Right renal cortex interstitium (tissue), 3 donors: ENCODE data around the gene COX7A2L. TPM values are rescaled to one million over a fixed set of nuclear protein-coding genes. Genes with fewer than 3 reads are reported as not detected.
"Not testable (repeated sequence)": the region's sequence is repeated elsewhere in the genome, so short reads cannot be mapped to it uniquely, and the experiment has no call there.

ENCODE experiments used
- DNase-seq, 3 donors: peaks; one replicate each; pipeline ENCODE4 v3.0.0-alpha.2; 2013; ENCODE audit warnings: low read depth in 3 of 3, low spot score in 2 of 3
- polyA plus RNA-seq, 3 donors: library from polyadenylated mRNA; unstranded; fragments of 120-200 nt; gene quantifications; one replicate each; pipeline ENCODE4 v1.2.1, GENCODE V29; 2013; ENCODE audit not compliant: insufficient read length in 3 of 3

Gene COX7A2L
- polyA plus RNA-seq, result 100 to 1,000 TPM; 188 to 223 (median 190) TPM

GRCh38 chr2:42360890-42361727 lies at the start of gene COX7A2L:
Gene COX7A2L (minus strand): TSS chr2:42361217. CDS start chr2:42361161, 56 bp downstream.
- DNase-seq, result peak; percentile 94 to 99 (median 97)

DNA sequence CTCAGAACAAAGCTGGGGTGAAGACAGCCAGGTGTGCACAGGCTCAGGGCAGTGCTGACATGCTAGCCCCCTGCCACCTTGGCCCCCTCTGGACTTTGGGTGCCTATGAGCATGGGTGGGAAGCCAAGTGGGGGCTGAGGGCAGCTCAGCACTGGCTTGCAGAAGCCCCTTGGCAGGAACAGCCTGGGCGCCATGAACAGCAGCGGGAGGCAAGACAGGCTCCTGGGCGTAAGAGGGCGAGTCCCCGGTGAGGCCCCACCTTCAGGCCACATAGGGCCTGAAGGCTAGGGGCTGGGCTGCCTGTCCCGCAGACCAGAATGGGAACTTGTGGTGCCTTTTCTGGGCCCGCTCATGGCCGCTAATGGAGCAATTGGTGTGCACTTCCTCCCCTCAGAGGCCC lies 47.0 kb upstream of the COX7A2L start:
- DNase-seq, result no peak

DNA sequence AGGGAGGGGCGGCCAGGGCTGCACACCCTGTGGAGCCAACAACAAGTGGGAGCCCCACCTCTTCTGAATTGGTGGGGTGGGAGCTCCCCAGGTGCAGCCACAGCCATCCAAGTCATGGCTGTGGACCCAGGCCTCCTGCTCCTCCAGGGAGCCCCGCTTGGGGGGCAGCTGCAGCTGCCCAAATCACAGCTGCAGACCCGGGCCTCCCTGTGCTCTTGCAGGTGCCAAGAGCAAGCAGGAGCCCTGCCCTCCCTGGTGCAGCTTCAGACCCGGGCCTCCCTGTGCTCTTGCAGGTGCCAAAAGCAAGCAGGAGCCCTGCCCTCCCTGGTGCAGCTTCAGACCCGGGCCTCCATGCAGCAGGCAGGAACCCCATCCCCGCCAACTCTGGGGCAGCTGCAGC lies 46.5 kb upstream of the COX7A2L start:
- no peak for DNase-seq

- no peak for DNase-seq
Observed at GRCh38 chr2:42404676-42405075, 43.7 kb upstream of the COX7A2L start.

DNA sequence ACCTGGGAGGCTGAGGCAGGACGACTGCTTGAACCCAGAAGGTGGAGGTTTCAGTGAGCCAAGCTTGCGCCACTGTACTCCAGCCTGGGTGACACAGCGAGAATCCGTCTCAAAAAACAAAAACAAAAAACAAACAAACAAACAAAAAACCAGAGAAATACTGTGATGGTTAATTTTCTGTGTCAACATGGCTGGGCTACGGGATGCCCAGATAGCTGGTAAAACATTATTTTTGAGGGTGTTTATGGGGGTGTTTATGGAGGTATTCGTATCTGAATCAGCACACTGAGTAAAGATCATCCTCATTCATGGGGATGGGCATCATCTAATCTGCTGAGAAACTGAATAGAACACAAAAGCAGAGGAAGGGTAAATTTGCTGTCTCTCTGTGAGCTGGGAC lies 40.8 kb upstream of the COX7A2L start:
- no peak for DNase-seq

GRCh38 chr2:42398052-42398451 lies 37.0 kb upstream of the COX7A2L start:
- not testable (repeated sequence) for DNase-seq

DNA sequence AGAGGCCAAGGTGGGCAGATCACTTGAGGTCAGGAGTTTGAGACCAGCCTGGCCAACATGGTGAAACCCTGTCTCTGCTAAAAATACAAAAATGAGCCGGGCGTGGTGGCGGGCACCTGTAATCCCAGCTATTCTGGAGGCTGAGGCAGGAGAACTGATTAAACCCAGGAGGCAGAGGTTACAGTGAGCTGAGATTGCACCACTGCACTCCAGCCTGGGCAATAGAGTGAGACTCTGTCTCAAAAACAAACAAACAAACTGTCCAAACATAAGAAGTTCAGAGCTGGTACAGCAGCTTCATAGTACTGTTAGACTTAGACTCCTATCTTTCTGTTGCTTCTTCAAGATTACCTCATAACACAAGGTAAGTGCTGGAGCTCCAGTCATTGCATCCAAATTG lies 32.3 kb upstream of the COX7A2L start:
- DNase-seq, result not testable (repeated sequence)

GRCh38 chr2:42392191-42392590 lies 31.2 kb upstream of the COX7A2L start:
- DNase-seq, result no peak

GRCh38 chr2:42390401-42390969 lies 29.5 kb upstream of the COX7A2L start:
- DNase-seq, result no peak

GRCh38 chr2:42386682-42387081 lies 25.7 kb upstream of the COX7A2L start:
- DNase-seq, result no peak

DNA sequence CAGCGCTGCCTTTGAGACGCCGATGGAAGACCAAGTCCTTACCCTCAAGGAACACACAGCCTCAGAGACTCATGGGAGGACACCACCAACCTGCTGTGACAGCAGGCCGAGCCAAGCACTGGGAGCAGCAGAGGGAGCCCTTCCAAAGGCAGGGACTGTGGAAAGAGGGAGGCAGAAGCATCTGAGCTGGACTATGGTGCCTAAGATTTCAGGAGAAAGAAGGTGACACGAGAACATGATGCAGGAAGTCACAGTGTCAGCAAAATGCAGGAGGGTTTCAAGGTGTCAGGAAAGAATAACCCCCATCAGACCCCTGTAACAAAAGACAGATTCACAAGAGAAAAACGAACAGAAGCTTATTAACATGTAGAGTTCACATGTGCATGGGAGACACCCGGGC lies 24.2 kb upstream of the COX7A2L start:
- DNase-seq, result no peak

DNA sequence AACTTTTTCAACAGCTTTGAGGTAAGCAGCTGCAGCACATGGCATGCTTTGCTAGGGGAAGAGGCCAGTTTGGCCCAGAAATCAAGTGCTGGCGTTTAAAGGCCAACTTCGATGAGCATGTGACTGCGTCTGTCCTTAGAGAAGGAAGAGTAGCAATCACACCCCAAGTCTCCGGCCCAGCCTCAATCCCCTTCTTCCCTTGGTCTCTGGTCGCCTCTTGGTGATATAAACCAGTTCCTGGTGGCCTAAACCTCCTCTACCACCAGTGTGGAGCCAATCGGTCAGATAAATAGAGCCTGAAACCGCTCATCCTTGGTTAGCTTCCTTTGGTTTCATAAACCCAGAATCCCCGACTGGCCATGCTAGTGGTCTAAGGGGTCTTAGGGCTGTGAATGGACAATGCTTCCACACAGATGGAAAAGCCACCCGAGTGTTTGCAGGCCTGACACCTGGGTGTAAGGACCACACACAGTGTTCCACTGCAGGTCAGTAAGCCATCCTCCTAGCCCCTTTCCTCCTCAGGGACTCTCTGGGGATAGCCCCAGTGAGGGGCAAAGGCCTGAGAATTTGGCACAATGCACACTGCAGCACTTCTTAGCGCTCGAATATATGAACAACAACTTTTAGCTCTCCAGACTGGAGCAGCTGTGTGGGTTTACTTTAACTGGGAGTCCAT lies 23.0 kb upstream of the COX7A2L start:
- DNase-seq, result no peak

DNA sequence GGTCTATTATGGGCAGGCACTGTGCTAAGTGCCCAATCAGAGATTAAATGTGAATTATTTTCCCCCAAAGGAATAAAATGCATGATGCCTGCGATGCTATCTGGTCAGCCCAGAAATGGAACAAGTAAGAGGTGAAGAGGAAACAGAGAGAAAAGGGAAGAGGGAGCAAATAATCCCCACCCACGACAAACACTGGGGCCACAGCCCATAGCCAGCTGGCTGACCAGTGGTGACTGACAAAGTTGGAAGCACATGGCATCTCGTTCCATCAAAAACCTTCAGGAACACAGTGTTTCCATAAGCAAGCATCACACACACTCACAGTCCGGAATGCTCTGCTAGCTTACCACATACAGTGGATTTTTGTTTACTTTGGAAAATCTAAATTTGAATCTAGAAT lies 21.1 kb upstream of the COX7A2L start:
- no peak for DNase-seq

- DNase-seq, result not testable (repeated sequence)
Observed at GRCh38 chr2:42380026-42380425, 19.0 kb upstream of the COX7A2L start.

- DNase-seq, result no peak
Observed at GRCh38 chr2:42378415-42378814, 17.4 kb upstream of the COX7A2L start.

DNA sequence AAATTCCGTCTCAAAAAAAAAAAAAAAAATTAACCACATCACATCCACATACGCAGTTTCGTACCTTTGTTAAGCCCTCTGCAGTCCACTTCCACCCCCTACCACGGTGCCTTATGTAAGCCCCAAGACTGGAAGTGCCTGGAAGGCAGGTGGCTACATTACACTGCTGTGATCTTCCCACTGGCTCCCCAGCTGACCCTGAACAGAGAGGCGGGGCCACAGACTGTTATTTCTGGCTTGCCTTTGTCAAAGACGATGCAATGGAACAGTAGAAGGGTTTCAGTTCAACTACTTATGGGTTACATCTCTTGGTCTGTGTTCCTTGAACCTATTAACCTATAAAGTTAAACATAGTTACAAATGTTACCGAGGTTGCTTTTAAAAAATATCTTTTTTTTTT lies 15.7 kb upstream of the COX7A2L start:
- no peak for DNase-seq

GRCh38 chr2:42372474-42373200 lies 11.6 kb upstream of the COX7A2L start:
- DNase-seq, result no peak

GRCh38 chr2:42371611-42372473 lies 10.8 kb upstream of the COX7A2L start:
- no peak for DNase-seq

DNA sequence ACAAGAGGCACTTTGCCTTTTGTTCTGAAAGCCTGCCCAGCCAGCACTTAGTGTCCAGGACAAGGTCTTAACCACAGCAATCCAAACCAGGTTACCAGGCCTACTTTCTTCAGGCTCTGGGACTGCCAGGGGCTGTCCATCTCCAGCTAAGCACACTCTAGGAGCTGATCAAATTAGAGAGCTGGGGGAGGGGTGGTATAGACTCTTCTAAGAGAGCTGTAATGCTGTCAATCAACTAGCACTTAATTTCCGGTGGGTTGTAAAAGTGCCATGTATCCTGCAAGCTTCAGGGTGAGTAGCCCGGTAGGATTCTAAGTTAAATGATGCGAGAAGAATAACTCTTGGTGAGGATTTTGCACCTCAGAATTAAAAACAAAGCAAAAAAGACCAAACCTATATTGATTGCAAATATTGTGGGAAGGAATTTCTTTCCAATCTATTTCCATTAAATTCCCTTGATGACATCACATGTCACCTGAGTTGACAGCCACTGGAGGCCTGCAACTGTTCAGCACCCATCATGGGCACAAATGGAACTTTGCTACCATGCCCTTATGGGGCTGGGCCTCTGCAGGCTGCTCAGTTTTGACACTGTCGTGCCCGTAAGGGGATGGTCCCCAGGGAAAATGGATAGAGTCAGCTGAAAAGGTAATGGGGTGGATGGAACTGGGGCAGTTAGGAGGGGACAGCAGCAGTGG lies 8.7 kb upstream of the COX7A2L start:
- peak; percentile 83 to 94 (median 89) for DNase-seq
